Gastroesophageal sphincter (tissue), 4 donors: ENCODE data around the gene RPTOR. TPM values are rescaled to one million over a fixed set of nuclear protein-coding genes. Genes with fewer than 3 reads are reported as not detected.
"Not testable (repeated sequence)": the region's sequence is repeated elsewhere in the genome, so short reads cannot be mapped to it uniquely, and the experiment has no call there.

Experiments
- ATAC-seq: fragments of 150-250 bp; one replicate; pipeline ENCODE4 v1.9.1; 2016; ENCODE audit warnings: mild to moderate bottlenecking, moderate library complexity
- H3K27ac ChIP-seq, 4 donors: fragments of 200-600 bp; sonication (generic) in 3 of 4; 1 replicate in 3 of 4; 2 replicates in 1 of 4; pipeline ENCODE4 v1.5.1; 2016 to 2019
- H3K27me3 ChIP-seq: fragments of 200-600 bp; sonication (generic); one replicate; pipeline ENCODE4 v1.5.1; 2019
- H3K36me3 ChIP-seq, 2 donors: fragments of 200-600 bp; sonication (generic); one replicate each; pipeline ENCODE4 v1.5.1; 2019; ENCODE audit warnings: control low read depth in 1 of 2
- H3K4me1 ChIP-seq, 3 donors: fragments of 200-600 bp; sonication (generic); 1 replicate in 2 of 3; 2 replicates in 1 of 3; pipeline ENCODE4 v1.5.1; 2016 to 2019; ENCODE audit warnings: control low read depth in 2 of 3
- H3K4me3 ChIP-seq, 2 donors: fragments of 200-600 bp; sonication (generic); one replicate each; pipeline ENCODE4 v1.5.1; 2019; ENCODE audit warnings: mild to moderate bottlenecking in 1 of 2, moderate library complexity in 1 of 2
- H3K9me3 ChIP-seq, 3 donors: fragments of 200-600 bp; sonication (generic); one replicate each; pipeline ENCODE4 v1.5.1; 2017 to 2019; ENCODE audit warnings: control low read depth in 2 of 3
- EP300 ChIP-seq: sonication (generic); formaldehyde crosslinking; IDR thresholded peaks from one replicate; pipeline ENCODE4 v1.6.1; 2017; ENCODE audit warnings: antibody characterized with exemption, mild to moderate bottlenecking
- POLR2A ChIP-seq, 2 donors: fragments of 450-650 bp; IDR thresholded peaks; one replicate each; pipeline ENCODE4 v1.6.1; 2017; ENCODE audit warnings: antibody characterized with exemption in 2 of 2, mild to moderate bottlenecking in 2 of 2, moderate library complexity in 1 of 2
- POLR2AphosphoS5 ChIP-seq: sonication (generic); formaldehyde crosslinking; IDR thresholded peaks from one replicate; pipeline ENCODE4 v1.6.1; 2017; ENCODE audit warnings: antibody characterized with exemption
- WGBS, 2 donors: methylation state at CpG; one replicate each; pipeline ENCODE4 v1.1.5; 2018; ENCODE audit warnings: low coverage in 1 of 2; 5-methylcytosine and 5-hydroxymethylcytosine counted together
- total RNA-seq, 4 donors: library from RNA; depleted of rRNA; stranded (reverse); fragments of >200 nt; gene quantifications; one replicate each; pipeline ENCODE4 v1.1.0, GENCODE V29; 2016
- TF ChIP-seq, protein P1 (sequence below), 4 experiments: fragments of 200-600 bp in 2 of 4; fragments of 450-650 bp in 2 of 4; sonication (generic) in 1 of 4; IDR thresholded peaks; one replicate each; pipeline ENCODE4 v1.5.1; 2017 to 2019; ENCODE audit warnings: antibody characterized with exemption in 4 of 4, mild to moderate bottlenecking in 2 of 4, moderate library complexity in 2 of 4

RPTOR gene
- total RNA-seq, 4 donors from 2014 or later = 25.7 to 56.8 (median 39.7) TPM

DNA sequence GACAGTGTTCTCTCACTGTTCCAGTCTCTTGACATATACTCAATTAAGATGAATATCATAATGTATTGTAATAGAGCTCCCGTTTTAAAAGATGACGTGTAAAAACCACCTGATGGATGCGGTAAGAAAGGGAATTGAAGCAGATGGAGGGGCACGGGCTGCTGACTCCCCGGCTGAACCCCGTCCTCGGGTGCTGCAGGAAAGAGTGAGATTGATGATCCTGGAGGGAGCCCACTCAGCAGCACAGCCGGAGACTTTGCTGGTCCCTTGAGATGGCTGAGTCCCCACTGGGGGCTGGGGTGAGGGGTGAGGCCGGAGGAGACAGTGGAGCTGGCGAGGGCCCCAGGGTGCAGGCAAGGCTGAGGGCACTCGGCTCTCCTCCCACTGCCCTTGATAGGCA lies 217.4 kb downstream of the RPTOR start:
- no peaks in the 10 kb centered on the region for H3K9me3 ChIP-seq
- TF ChIP-seq EP300 (no peak), POLR2A (IDR thresholded peaks at IDR 0.05) (no peak), POLR2AphosphoS5 (no peak)
- TF ChIP-seq, protein P1, sequence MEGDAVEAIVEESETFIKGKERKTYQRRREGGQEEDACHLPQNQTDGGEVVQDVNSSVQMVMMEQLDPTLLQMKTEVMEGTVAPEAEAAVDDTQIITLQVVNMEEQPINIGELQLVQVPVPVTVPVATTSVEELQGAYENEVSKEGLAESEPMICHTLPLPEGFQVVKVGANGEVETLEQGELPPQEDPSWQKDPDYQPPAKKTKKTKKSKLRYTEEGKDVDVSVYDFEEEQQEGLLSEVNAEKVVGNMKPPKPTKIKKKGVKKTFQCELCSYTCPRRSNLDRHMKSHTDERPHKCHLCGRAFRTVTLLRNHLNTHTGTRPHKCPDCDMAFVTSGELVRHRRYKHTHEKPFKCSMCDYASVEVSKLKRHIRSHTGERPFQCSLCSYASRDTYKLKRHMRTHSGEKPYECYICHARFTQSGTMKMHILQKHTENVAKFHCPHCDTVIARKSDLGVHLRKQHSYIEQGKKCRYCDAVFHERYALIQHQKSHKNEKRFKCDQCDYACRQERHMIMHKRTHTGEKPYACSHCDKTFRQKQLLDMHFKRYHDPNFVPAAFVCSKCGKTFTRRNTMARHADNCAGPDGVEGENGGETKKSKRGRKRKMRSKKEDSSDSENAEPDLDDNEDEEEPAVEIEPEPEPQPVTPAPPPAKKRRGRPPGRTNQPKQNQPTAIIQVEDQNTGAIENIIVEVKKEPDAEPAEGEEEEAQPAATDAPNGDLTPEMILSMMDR (IDR thresholded peaks at IDR 0.05) = no peak
- no peaks in the 10 kb centered on the region for H3K27me3 ChIP-seq

DNA sequence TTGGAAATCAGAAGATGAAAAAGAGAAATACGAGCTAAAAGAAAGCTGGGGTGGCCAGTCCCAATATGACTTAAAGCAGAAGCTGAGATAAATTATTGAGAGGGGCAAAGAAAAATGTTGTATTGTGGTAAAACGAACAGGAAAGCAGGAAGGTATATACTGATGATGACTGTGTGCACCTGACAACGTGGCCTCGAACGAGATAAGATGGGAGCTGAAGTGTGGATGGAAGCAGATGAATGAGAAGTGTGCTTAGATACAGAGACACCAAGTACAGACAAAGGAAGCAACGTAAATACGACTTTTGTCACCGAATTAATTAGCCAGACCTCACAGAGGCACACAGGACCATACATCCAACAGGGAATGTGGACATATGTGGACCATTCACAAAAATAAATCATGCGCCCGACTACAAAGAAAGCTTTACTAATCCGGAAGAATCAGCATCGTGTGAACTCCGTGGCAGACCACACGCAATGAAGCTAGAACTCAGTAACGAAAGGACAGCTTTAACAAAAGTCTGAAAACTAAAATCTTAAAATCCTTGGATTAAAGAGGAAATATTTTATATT lies 218.7 kb downstream of the RPTOR start:
- no peak overlapping the region for H3K27ac ChIP-seq
- H3K4me3 ChIP-seq = no peak overlapping the region
- peaks cover 0 to 23% (median 0%) of the 10 kb centered on the region in 3 donors for H3K4me1 ChIP-seq
- TF ChIP-seq POLR2A (IDR thresholded peaks at IDR 0.05) (no peak), POLR2AphosphoS5 (no peak), EP300 (no peak)
- TF ChIP-seq, protein P1 (IDR thresholded peaks at IDR 0.05) = no peak
- 86 to 88% methylated on average over 15 of the region's 15 CpGs for WGBS, 2 donors
- ATAC-seq = no peak
- no peaks in the 10 kb centered on the region for H3K9me3 ChIP-seq
- H3K27me3 ChIP-seq = no peaks in the 10 kb centered on the region
- H3K36me3 ChIP-seq = no peaks in the 10 kb centered on the region

More for the DNA sequence above, 217.4 kb downstream of the RPTOR start:
- H3K27ac ChIP-seq = no peak overlapping the region
- H3K4me1 ChIP-seq = peaks cover 0 to 23% (median 0%) of the 10 kb centered on the region in 3 donors
- peaks cover 0 to 1% of the 10 kb centered on the region in 2 donors for H3K36me3 ChIP-seq
- ATAC-seq = no peak
- 68 to 83% methylated on average over 4 of the region's 11 CpGs for WGBS, 2 donors
- no peak overlapping the region for H3K4me3 ChIP-seq

DNA sequence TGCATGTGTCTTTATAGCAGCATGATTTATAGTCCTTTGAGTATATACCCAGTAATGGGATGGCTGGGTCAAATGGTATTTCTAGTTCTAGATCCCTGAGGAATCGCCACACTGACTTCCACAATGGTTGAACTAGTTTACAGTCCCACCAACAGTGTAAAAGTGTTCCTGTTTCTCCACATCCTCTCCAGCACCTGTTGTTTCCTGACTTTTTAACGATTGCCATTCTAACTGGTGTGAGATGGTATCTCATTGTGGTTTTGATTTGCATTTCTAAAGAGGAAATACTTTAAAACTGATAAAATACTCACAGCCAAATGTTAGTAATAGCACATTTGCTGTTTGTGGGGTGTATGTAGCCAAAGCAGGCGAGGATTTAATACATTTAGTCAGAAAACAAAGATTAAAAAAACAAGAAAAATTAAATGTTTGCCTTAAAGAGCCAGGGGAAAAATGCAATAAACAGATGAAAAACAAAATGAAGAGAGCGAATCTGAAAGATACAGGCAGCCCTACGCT lies 220.0 kb downstream of the RPTOR start:
- not testable (repeated sequence) for H3K27ac ChIP-seq, H3K9me3 ChIP-seq, H3K4me3 ChIP-seq, H3K27me3 ChIP-seq, H3K36me3 ChIP-seq, ATAC-seq
- WGBS, 2 donors = 73% methylated on average over 3 of the region's 5 CpGs; no CpG with 5 or more reads in 1 of the 2 donors
- H3K4me1 ChIP-seq = peaks cover 0 to 12% (median 0%) of the 10 kb centered on the region in 3 donors

DNA sequence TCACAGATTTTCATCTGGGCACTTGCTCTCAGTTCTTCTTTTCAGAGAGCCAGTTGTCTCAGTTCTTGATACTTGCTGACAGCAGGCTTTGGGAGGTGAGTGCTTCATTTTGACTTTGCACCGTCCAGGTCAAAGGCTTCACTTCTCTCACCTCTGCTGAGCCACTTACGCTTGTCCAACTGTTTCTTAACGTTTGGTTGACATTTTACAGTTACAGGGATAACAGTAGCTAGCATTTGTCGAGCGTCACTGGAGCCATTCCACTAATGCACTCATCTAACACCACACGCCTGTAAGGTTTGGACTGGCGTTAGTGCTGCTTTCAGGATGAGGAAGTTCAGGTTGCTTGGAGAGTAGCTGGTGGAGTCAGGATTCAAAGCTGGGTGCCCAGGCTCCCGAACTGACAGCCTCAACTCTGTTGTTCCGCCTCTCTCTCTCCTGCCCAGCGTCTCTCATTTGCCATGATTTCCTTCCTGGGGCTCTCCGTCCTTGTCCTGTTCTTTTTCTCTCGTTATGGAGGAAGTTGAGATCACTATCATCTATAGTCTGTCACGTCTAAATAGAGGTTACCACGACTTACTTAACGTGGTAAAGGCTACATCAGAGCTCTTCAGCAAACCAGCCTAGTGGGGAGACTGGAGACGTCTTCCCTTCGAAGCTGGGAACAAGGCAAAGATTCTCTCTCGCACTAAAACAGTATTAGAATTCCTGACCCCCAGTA lies 220.8 kb downstream of the RPTOR start:
- no peak for TF ChIP-seq POLR2AphosphoS5
- no peak for TF ChIP-seq EP300
- TF ChIP-seq, protein P1 (IDR thresholded peaks at IDR 0.05) = no peak
- TF ChIP-seq POLR2A (IDR thresholded peaks at IDR 0.05) = no peak
- no peak overlapping the region for H3K27ac ChIP-seq
- no peak overlapping the region for H3K4me3 ChIP-seq
- WGBS, 2 donors = 75 to 81% methylated on average over 7 to 15 of the region's 18 CpGs
- no peaks in the 10 kb centered on the region for H3K27me3 ChIP-seq
- H3K9me3 ChIP-seq = no peaks in the 10 kb centered on the region
- ATAC-seq = no peak
- H3K4me1 ChIP-seq = peaks cover 0 to 4% (median 0%) of the 10 kb centered on the region in 3 donors
- H3K36me3 ChIP-seq = no peaks in the 10 kb centered on the region

DNA sequence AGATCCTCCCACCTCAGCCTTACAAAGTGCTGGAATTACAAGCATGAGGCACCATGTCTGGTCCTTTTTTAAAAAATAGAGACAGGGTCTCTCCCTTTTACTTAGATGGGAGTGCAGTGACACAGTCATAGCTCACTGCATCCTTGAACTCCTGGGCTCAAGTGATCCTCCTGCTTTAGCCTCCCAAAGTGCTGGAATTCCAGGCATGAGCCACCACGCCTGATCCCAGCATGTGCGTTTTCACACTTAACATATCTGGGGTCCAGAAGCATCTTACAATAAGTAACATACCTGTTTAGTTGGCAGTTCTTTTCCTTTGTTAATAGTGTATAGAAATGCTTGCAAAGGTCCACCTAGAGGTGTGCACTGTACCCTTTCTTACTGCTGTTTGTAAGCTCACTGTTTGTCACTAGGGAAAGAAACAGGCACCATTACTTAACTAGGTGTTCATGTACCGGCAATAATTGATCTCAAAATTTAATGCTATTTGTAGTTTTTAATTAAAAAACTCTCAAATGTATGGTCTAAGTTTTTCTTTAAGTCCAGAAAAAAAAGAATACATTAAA lies 221.7 kb downstream of the RPTOR start:
- TF ChIP-seq EP300 (no peak), POLR2AphosphoS5 (no peak), POLR2A (IDR thresholded peaks at IDR 0.05) (no peak)
- TF ChIP-seq, protein P1 (IDR thresholded peaks at IDR 0.05) = no peak
- Histone ChIP-seq H3K36me3 (peaks cover 0 to 7% of the 10 kb centered on the region in 2 donors), H3K4me3 (no peak overlapping the region), H3K27ac (no peak overlapping the region), H3K27me3 (no peaks in the 10 kb centered on the region), H3K9me3 (no peaks in the 10 kb centered on the region), H3K4me1 (no peaks in the 10 kb centered on the region)
- no peak for ATAC-seq
- 100% methylated on average over 2 to 3 of the region's 3 CpGs for WGBS, 2 donors
